Activated CD8-positive, alpha-beta T cell treated with anti-CD3 and anti-CD28 coated beads for 36 hours (primary cell): Measurements from ENCODE around the gene UBE3B. TPM values are rescaled to one million over a fixed set of nuclear protein-coding genes. Genes with fewer than 3 reads are reported as not detected.

Source experiments
- ATAC-seq: fragments of 200-7000 bp; cut with Tn5 transposase; one replicate; pipeline ENCODE4 v1.10.0; 2021; ENCODE audit warnings: mild to moderate bottlenecking, moderate library complexity
- CTCF ChIA-PET: fragments of 350-600 bp; sonication (Branson Sonifier 250); formaldehyde crosslinking; loops from one replicate; lab custom pipeline; 2021; ENCODE audit warnings: antibody characterized with exemption; lab: Charles Lee
- POLR2A ChIA-PET: fragments of 350-600 bp; sonication (Branson Sonifier 250); formaldehyde crosslinking; loops from one replicate; lab custom pipeline; 2021; ENCODE audit warnings: antibody characterized with exemption; lab: Charles Lee
- DNase-seq: peaks from one replicate; pipeline ENCODE4 v3.0.0-alpha.2; 2020
- H3K27ac Mint-ChIP-seq: one replicate; pipeline ENCODE4 v1.8.0; 2021; ENCODE audit warnings: mild to moderate bottlenecking, mixed read lengths
- H3K27me3 Mint-ChIP-seq: one replicate; pipeline ENCODE4 v1.8.0; 2021; ENCODE audit warnings: mixed read lengths
- H3K36me3 Mint-ChIP-seq: one replicate; pipeline ENCODE4 v1.8.0; 2021; ENCODE audit warnings: low read depth, mixed read lengths
- H3K4me1 Mint-ChIP-seq: one replicate; pipeline ENCODE4 v1.8.0; 2021; ENCODE audit warnings: low read depth, mixed read lengths
- H3K4me3 Mint-ChIP-seq: one replicate; pipeline ENCODE4 v1.8.0; 2021; ENCODE audit warnings: mild to moderate bottlenecking, moderate library complexity, mixed read lengths
- H3K9me3 Mint-ChIP-seq: one replicate; pipeline ENCODE4 v1.8.0; 2021; ENCODE audit warnings: mixed read lengths
- CTCF ChIP-seq: fragments of 200-600 bp; IDR thresholded peaks from one replicate; pipeline ENCODE4 v1.8.0; 2022; ENCODE audit warnings: antibody characterized with exemption, mild to moderate bottlenecking
- intact Hi-C: fragments of 100-400 bp; cut with micrococcal nuclease; formaldehyde crosslinking; loops from one replicate; pipeline ENCODE4 v1.10.0; 2022
- total RNA-seq, 2 experiments: library from RNA; stranded (reverse); gene quantifications; one replicate each; pipeline ENCODE4 v1.2.3, GENCODE V29; 2021

UBE3B gene
- total RNA-seq, 2 experiments from 2014 or later = 22.5 to 24.9 TPM

GRCh38 chr12:109485201-109485600 is 7.8 kb downstream of the UBE3B start:
- no peak for TF ChIP-seq CTCF
- no peaks in the 10 kb centered on the region for H3K4me1 Mint-ChIP-seq
- peaks cover 19% of the 10 kb centered on the region for H3K36me3 Mint-ChIP-seq
- no peak overlapping the region for H3K4me3 Mint-ChIP-seq
- intact Hi-C loops = no loop called here
- H3K27me3 Mint-ChIP-seq = no peaks in the 10 kb centered on the region
- no peak overlapping the region for H3K27ac Mint-ChIP-seq
- no peaks in the 10 kb centered on the region for H3K9me3 Mint-ChIP-seq
- CTCF ChIA-PET = interaction anchor here (1.1 to 1.4 kb wide), 2 partner anchors 32 to 34 kb away, joined by 3 read pairs; no protein-coding TSS in a partner anchor
- DNase-seq = no peak
- POLR2A ChIA-PET = no interaction called here
- no peak for ATAC-seq

GRCh38 chr12:109487181-109488050 is 10.0 kb downstream of the UBE3B start:
- ChIA-PET CTCF (interaction anchor here (0.9 to 1.3 kb wide), 2 partner anchors 31 to 59 kb away, joined by 3 to 5 read pairs; no protein-coding TSS in a partner anchor), POLR2A (no interaction called here)
- H3K4me1 Mint-ChIP-seq = no peaks in the 10 kb centered on the region
- intact Hi-C loops = no loop called here
- H3K27ac Mint-ChIP-seq = no peak overlapping the region
- no peak for TF ChIP-seq CTCF
- ATAC-seq = no peak
- no peak for DNase-seq
- H3K36me3 Mint-ChIP-seq = peaks cover 19% of the 10 kb centered on the region
- no peaks in the 10 kb centered on the region for H3K9me3 Mint-ChIP-seq
- H3K27me3 Mint-ChIP-seq = no peaks in the 10 kb centered on the region
- no peak overlapping the region for H3K4me3 Mint-ChIP-seq

GRCh38 chr12:109488051-109488665 is 10.7 kb downstream of the UBE3B start:
- intact Hi-C loops = no loop called here
- DNase-seq = no peak
- Mint-ChIP-seq H3K9me3 (no peaks in the 10 kb centered on the region), H3K27ac (no peak overlapping the region), H3K4me1 (no peaks in the 10 kb centered on the region), H3K27me3 (no peaks in the 10 kb centered on the region), H3K4me3 (no peak overlapping the region), H3K36me3 (peaks cover 19% of the 10 kb centered on the region)
- ChIA-PET CTCF (no interaction called here), POLR2A (no interaction called here)
- no peak for TF ChIP-seq CTCF
- ATAC-seq = no peak

- Mint-ChIP-seq H3K27me3 (no peaks in the 10 kb centered on the region), H3K4me1 (no peaks in the 10 kb centered on the region), H3K9me3 (no peaks in the 10 kb centered on the region), H3K27ac (no peak overlapping the region), H3K36me3 (peaks cover 20% of the 10 kb centered on the region), H3K4me3 (no peak overlapping the region)
- intact Hi-C loops = no loop called here
- no peak for TF ChIP-seq CTCF
- no peak for ATAC-seq
- ChIA-PET CTCF (no interaction called here), POLR2A (no interaction called here)
- DNase-seq = no peak
Observed at GRCh38 chr12:109489016-109489954, 11.9 kb downstream of the UBE3B start.
